SK-N-MC (cell line): Measurements from ENCODE around the gene CLASRP.

Source experiments
- EZH2 ChIP-seq: fragments of 200-600 bp; sonication (generic); IDR thresholded peaks from one replicate; pipeline ENCODE4 v1.6.1; 2017; ENCODE audit warnings: antibody characterized with exemption
- FOXP2 ChIP-seq: optimal IDR thresholded peaks from 2 replicates; pipeline ENCODE3; 2011; ENCODE audit warnings: mild to moderate bottlenecking, moderate library complexity; ENCODE audit not compliant: insufficient read depth; ENCODE audit errors: extremely low read length, control extremely low read depth
- POLR2AphosphoS5 ChIP-seq: IDR thresholded peaks from 2 replicates; pipeline ENCODE4 v1.6.1; 2012; ENCODE audit warnings: mild to moderate bottlenecking, low read depth, low read length, borderline replicate concordance

DNA sequence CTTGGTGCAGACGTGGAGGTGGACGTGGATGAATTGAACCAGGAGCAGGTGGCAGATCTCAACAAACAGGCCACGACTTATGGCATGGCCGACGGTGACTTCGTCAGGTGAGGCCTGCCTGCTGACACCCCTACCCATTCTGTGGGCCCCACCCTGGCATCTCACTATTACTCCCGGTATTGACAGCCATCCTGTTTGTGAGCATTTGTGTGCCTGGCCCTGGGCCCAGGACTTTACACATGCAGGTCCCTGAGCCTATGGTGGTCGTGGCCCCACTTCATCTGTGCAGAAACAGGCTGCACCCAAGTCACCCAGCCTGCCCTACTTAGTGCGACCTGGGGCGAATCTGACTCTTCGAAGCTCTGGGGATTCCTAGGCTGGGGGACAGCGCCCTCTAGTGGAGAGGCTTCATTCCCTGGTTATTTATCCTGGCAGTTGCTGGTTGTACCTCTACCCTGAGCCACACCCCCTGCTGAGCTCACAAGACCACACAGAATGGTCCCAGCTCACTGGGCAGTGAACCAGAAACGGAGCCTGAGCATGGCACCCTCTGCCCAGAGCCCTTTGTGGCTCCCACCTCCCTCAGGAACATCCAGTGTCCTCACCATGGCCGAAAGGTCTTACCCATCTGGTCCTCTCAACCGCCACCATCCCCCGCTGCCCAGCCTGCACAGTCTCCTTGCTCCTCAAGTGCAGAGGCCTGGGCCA is 20.6 kb downstream of the CLASRP start:
- TF ChIP-seq EZH2: no peak
- TF ChIP-seq POLR2AphosphoS5: no peak
- TF ChIP-seq FOXP2: no peak
